A673 (cell line): ENCODE results near the gene PLXNA3.
"Not testable (repeated sequence)": the region's sequence is repeated elsewhere in the genome, so short reads cannot be mapped to it uniquely, and the experiment has no call there.

Experiments
- EZH2 ChIP-seq: fragments of 200-600 bp; sonication (generic); IDR thresholded peaks from 2 replicates; pipeline ENCODE4 v1.6.1; 2017; ENCODE audit warnings: borderline replicate concordance, low read depth, mild to moderate bottlenecking, mixed read lengths, antibody characterized with exemption, low read length; ENCODE audit not compliant: poor library complexity, severe bottlenecking
- TF ChIP-seq, protein P1 (sequence below): fragments of 300-800, 200-600 bp; sonication (generic); conservative IDR thresholded peaks from 2 replicates; pipeline ENCODE4 v1.5.1; 2017; ENCODE audit warnings: low read depth, mild to moderate bottlenecking, antibody characterized with exemption, low read length, moderate library complexity, mixed read lengths

DNA sequence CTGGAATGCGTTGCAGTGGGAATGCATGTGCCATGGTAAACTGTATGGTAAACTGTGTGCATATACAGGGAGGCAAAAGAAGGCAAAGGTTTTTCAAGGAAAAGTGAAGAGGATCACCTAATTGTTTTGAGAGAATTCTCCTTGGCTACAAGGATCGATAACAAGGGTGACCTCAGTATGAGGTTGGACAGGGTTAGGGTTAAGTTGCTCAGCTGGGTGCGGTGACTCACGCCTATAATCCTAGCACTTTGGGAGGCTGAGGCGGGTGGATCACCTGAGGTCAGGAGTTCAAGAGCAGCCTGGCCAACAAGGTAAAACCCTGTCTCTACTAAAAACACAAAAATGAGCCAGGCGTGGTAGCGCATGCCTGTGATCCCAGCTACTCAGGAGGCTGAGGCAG lies 43.3 kb downstream of the PLXNA3 start:
- TF ChIP-seq, protein P1, sequence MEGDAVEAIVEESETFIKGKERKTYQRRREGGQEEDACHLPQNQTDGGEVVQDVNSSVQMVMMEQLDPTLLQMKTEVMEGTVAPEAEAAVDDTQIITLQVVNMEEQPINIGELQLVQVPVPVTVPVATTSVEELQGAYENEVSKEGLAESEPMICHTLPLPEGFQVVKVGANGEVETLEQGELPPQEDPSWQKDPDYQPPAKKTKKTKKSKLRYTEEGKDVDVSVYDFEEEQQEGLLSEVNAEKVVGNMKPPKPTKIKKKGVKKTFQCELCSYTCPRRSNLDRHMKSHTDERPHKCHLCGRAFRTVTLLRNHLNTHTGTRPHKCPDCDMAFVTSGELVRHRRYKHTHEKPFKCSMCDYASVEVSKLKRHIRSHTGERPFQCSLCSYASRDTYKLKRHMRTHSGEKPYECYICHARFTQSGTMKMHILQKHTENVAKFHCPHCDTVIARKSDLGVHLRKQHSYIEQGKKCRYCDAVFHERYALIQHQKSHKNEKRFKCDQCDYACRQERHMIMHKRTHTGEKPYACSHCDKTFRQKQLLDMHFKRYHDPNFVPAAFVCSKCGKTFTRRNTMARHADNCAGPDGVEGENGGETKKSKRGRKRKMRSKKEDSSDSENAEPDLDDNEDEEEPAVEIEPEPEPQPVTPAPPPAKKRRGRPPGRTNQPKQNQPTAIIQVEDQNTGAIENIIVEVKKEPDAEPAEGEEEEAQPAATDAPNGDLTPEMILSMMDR = not testable (repeated sequence)
- TF ChIP-seq EZH2 = not testable (repeated sequence)
